Stimulated activated CD4-positive, alpha-beta T cell treated with anti-CD3 and anti-CD28 coated beads, Interleukin-4, amount 100 ng/mL, for 4 hours (primary cell): ENCODE data around the gene PRKX.
"Not testable (repeated sequence)": the region's sequence is repeated elsewhere in the genome, so short reads cannot be mapped to it uniquely, and the experiment has no call there.

Experiments
- DNase-seq, 2 experiments: peaks; one replicate each; pipeline ENCODE4 v3.0.0-alpha.2; 2020

PRKX gene

GRCh38 chrX:3639858-3640631, 73.4 kb downstream of the PRKX start:
- not testable (repeated sequence) for DNase-seq

GRCh38 chrX:3639236-3639635, 74.2 kb downstream of the PRKX start:
- DNase-seq = no peak

- peak; percentile 1 to 17 for DNase-seq
These were observed 75.1 kb downstream of the PRKX start for GRCh38 chrX:3638280-3638873.

- no peak for DNase-seq
These were observed 76.6 kb downstream of the PRKX start for GRCh38 chrX:3636803-3637202.

DNA sequence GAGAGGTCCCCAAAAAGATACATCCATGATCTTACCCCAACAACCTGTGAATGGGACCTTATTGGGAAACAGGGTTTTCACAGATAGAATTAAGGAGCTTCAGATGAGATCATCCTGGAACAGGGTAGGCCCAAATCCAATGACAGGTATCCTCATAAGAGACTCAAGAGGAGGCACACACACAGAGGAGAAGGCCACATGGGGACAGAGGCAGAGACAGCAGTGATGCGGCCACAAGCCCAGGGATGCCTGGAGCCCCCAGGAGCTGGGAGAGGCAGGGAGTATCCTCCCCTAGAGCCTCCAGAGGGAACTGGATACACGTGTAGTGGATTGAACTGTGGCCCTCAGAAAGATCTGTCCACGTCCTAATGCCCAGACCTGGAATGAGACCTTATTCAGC, 82.3 kb downstream of the PRKX start:
- no peak for DNase-seq

DNA sequence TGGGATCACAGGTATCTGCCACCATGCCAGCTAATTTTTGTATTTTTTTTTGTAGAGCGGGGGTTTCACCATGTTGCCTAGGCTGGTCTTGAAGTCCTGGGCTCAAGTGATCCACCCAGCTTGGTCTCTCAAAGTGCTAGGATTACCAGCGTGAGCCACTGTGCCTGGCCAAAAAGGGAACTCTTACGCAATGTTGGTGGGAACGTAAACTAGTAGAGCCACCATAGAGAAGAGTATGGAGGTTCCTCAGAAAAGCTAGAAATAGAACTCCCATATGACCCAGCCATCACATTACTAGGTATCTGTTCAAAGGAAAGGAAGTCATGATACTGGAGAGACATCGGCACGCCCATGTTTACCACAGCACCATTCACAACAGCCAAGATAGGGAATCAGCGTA, 85.9 kb downstream of the PRKX start:
- no peak for DNase-seq

DNA sequence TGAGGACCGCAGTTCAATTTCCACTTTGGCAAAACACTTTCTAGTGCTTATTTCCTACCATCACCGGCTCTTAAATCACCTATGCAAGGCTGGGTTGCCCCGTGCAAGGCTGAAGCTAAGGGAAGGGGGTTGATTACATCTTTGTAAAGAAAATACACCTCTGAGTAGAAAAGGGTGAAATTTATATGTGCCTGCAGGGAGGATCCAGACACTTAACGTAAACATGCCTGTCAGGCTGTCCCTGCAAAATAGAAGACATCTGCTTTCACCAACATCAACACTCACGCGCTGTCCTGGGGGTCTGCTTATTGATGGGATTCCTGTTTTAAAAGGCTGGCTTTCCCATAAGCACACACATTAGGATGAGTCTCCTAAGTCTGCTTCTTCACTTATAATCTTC, 92.0 kb downstream of the PRKX start:
- no peak for DNase-seq

- DNase-seq = not testable (repeated sequence)
These were observed 101.7 kb downstream of the PRKX start for GRCh38 chrX:3611744-3612143.

DNA sequence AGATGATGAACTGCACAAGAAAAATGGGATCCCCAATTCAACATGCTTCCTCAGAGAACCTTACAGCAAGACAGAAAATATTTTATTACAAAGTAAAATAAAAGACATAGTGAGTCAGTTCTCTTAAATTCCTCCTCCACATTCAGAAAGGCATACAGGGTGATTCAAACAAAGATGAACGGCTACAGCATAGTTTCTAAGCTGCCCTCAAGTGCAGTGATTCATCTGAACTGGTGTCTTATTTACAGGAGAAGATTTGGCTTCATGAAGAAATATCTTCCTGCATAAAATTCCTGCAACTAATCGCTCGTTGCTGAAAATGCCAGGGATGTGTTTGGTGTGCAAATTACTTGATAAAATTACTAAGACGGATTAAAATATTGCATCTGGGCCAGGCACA, 103.6 kb downstream of the PRKX start:
- no peak for DNase-seq

- no peak for DNase-seq
These were observed 110.3 kb downstream of the PRKX start for GRCh38 chrX:3603026-3603661.

GRCh38 chrX:3599802-3600430, 113.5 kb downstream of the PRKX start:
- DNase-seq = no peak

DNA sequence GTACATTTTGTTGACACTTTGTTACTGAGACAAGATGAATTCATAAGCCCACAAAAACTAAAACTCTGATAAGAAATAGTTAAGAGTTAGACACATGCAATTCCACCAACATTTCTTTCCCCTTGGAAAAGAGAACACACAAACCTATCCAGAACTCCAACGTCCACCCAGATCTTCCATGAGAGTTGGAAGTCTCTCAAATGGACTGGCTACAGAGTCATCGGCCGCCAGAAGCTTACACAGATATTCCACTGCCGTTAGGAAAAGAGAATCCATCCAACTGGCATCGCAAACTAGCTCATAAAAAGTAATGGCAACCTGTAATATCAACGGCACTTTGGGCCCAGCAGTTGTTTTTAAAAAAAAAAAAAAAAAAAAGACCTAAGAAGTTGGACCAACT, 114.7 kb downstream of the PRKX start:
- no peak for DNase-seq

DNA sequence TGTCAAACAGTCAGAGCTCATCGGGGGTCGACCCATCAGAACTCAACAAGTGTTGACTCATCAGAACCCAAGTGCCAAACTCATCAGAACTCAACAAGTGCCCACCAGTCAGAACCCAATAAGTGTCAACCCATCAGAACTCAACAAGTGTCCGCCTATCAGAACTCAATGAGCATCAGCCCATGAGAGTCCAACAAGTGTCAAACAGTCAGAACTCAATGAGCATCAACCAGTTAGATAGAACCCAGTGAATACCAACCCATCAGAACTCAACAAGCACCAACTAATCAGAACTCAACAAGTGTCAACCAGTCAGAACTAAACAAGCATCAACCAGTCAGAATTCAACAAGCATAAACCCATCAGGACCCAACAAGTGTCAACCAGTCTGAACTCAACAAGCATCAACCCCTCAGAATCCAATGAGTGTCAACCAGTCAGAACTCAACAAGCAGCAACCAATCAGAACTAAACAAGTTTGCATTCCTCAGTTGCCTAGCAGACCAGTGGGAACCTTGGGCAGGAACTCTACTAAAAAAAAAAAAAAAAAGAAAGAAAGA, 115.3 kb downstream of the PRKX start:
- DNase-seq = no peak

GRCh38 chrX:3592184-3592583, 121.3 kb downstream of the PRKX start:
- DNase-seq = no peak

DNA sequence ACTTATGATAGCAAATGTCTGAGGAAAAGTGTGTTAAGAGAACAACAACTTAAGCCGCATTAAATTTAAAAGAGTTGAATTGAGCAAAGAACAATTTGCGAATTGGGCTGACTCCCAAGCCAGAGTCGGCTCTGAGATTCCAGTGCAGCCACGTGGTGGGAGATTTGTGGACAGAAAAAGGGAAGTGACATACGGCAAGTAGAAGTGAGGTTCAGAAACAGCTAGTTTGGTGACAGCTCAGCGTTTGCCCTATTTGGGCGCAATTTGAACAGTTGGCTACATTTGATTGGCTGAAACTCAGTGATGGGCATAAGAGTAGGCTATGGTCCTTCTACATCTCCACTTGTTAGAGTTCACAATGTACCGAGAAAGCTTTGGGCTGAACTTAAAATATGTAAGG, 124.0 kb downstream of the PRKX start:
- no peak for DNase-seq

DNA sequence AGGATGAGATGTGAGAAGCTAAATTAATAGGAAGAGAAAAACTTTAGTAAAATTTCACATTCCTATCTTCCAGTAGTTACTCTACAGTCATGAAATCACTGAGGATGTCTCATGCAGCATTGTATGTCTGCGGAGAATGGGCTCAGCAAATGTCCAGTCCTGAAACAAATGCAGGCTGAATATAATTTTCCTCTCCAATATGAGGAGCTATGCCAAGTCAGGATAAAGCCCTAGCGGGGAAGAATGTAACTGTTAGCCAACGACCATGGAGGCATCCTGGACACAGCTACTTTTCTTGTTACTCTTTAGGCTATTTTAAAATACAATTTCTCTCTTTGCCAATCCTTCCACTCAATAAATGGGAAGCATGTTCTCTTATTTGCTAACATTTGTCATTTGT, 127.7 kb downstream of the PRKX start:
- no peak for DNase-seq

GRCh38 chrX:3584415-3584996, 128.9 kb downstream of the PRKX start:
- DNase-seq = no peak

DNA sequence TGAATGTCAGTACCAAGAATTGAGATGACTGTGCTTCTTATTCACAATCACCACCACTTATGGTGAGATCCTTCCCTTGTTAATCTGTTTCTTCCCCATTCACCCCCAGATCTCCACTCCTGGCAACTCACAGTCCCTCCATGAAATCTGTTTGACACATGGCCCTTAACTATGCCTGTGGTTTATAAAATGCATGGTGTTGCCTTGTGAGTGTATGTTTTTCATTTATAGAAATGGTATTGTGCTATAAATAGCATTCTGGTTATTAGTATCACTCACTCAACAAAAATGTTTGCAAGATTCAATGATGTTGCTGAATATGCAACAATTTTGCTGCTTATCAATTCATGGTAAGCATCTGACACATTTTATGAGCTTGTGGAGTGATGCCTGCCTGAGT, 131.0 kb downstream of the PRKX start:
- no peak for DNase-seq

DNA sequence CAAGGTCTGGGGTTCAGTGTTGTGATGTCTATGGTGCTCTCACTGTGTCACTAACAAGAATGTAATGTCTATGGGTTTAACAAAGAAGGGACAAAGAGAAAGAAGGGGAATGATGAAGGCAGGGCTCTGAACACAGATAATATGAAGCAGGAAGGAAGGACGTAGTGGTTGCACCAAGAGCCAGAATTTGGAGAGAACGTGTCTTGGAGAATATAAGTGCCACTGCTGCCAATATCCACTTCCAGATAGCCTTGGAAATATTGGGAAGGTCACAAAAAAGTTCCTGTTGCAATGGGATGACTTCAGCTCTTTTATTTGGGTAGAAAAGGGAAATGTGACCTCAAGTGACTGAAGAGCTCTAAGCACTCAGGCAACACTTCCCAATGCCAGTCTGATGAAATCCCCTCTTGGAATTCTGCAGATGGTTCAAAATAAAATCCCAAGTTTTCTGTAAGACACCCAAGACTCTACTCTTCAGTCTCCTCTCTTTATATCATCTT, 131.8 kb downstream of the PRKX start:
- DNase-seq = no peak

DNA sequence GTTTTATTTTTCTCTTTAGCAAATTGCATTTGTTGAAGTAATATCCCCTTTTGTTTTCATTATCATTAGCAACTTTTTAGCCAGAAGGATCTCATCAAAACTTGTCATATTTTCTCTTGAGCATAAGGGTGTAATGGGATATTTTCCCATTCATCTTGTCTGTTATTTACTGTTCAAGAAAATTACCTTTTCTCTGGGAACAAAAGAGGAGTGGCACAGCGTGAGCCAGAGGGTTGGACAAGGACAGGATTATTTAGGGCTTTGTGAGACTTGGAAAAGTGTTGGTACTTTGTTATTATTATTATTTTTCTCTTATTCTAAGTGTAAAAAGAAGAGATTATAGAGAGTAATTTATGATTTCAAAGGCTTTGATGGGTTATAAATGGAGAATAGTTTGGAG, 135.9 kb downstream of the PRKX start:
- DNase-seq = no peak

DNA sequence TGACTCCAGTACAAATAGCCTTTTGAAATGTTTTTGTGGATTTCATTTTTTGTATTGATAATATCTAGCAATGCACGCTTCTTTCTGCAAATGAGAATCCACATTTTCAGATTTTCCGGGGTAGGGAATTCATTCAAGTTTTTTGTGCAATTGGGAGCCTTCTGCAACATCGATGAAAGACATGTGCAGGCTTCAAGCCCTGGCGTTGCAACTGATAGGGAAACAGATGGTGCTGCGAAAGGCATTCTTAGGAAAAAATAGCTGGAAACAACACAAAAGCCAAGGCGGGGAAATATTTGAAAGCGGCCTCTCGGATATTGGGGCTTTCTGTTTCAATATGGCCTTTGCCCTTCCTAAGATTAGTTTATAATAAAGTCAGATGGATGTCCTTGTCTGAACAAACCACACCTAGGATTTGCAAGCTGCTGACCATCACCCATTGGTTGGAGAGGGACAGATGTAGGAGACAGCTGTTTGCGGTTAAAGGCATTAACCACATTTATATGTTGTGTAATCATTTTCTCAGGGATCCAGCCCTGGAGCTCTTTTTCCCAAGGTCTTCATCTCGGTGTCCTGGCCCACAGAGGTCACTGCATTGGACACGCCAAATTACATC, 136.5 kb downstream of the PRKX start:
- DNase-seq = no peak

GRCh38 chrX:3567686-3568085, 145.8 kb downstream of the PRKX start:
- DNase-seq = no peak

GRCh38 chrX:3563451-3563850, 150.0 kb downstream of the PRKX start:
- no peak for DNase-seq
